SK-N-DZ (cell line): ENCODE results near the gene ITPK1.

ENCODE experiments used
- DNase-seq: peaks from one replicate; pipeline ENCODE4 v3.0.0-alpha.2; 2015; ENCODE audit warnings: low spot score

Gene ITPK1

DNA sequence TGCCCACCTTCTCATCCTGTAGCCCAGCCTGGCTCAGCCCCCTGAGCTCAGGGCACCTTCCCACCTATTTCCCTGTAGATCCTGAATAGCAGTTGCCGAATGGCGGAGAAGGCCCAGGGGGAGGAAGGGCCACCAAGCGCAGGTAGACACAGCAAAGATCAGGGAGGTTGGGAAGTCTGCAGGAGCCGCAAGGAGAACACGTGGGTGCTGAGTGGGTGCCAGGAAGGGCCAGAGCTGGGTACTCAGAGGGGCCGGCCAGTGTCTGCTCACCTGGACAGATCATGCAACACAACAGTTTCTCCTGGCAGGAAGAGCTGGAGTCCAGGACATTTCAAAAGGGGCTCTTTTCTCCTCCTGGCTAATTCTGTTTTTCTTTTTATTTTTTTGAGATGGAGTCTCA, 162.2 kb downstream of the ITPK1 start:
- DNase-seq = no peak

GRCh38 chr14:92952481-92953298, 163.0 kb downstream of the ITPK1 start:
- no peak for DNase-seq

- peak; percentile 45 for DNase-seq
Measured at GRCh38 chr14:92951912-92952471, 163.7 kb downstream of the ITPK1 start.

GRCh38 chr14:92951261-92951660, 164.5 kb downstream of the ITPK1 start:
- no peak for DNase-seq

DNA sequence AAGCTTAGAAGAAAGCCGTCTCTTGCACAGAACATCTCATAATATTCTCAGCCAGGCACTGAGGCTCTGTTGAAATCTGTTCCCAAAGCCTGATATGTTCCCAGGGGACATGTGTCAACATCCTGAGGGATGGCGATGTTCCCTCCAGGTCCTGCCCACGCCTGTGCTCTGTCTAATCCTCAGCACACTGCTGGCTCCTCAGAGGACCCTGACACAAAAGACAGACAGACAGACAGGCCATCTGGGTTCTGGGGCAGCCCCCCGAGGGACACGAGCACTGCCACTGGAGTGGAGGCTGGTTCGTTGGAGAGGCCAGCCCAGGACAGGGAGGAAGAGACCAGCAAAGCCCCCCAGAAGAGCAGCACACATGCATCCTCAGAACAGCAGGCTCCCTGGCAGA, 165.0 kb downstream of the ITPK1 start:
- no peak for DNase-seq

DNA sequence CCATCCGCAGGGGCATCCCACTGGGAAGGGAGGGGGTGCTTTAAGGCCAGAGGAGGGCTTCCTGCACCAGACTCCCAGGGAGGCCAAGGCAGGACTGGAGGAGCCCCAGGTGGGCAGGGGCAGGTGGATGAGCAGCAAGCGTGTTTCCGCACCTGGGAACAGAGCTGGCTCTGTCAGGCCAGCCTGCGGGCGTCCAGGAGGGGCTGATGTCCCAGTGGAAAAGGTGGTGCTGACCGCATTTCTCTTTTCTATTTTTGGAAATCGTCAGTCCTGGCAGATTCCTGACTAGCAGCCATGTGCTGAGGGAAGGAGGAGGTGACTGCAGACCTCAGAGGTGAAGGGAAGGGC, 165.6 kb downstream of the ITPK1 start:
- DNase-seq = no peak

- DNase-seq = no peak
Measured at GRCh38 chr14:92949496-92950192, 166.1 kb downstream of the ITPK1 start.

DNA sequence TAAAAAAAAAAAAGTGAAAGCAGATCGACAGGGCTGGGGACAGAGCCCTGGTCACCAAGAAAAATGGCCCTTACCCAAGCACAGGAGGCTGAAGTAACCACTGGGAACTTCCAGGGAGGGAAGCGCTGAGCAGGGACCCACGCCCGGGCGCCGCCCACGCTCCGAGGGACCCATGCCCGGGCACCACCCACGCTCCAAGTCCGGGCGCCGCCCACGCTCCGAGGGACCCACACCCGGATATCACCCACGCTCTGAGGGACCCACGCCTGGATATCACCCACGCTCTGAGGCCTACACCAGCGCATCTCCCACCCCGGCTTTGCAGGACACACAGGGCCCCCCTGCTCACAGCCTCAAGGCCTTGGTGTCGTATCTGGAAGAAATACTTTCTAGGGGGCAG, 167.1 kb downstream of the ITPK1 start:
- no peak for DNase-seq

DNA sequence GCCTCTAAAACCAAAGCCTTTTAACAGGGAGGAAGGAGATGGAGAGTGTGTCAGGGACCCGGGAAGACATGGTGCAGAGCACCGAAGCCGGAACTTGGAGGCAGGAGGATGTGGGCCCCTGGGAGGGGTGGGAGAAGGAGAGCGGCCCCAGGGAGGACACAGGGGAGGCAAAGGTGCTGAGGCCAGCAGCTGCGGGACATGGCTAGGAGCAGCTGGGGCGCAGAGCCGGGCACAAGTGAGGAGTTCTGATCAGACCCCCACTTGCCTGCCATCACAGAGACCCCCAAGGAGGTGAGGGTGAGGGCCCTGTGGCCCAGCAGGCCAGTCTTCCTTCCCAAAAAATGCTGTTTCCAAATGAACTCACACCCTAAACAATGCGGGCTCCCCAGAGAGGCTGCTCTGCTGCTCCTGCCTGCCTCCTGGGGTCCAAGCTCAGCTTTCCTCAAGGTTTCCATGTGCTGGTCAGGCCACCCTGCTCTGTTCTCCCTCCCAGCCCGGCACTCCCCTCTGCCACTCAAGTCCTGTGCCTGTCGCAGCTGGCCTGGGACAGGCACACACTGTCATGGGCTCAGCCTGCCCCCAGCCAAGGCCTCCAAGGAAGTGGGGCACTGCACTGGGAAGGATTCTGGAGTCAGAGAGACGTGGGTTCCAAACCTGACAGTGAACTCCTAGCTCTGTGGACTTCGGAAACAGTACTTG, 168.7 kb downstream of the ITPK1 start:
- no peak for DNase-seq

GRCh38 chr14:92945959-92946846, 169.5 kb downstream of the ITPK1 start:
- DNase-seq = no peak

DNA sequence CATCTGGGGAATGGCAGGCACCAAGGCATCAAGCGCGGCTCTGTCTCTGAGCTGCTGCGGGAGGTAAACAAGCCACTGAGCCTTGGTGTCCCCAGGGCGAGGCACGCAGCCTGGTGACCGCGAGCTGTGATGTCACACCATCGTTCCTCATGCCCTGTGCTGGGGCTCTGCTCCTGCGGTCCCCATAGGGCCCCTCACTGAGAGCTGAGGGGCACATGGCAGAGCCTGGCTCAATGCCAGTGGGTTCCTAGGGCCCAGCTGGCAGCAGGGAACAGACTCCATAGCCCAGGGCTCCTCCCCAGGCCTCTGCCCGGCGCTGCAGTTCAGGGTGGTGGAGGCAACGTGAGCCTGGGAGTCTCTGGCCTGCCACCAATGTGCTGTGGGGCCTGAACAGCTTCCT, 170.2 kb downstream of the ITPK1 start:
- DNase-seq = no peak

GRCh38 chr14:92944976-92945375, 170.7 kb downstream of the ITPK1 start:
- peak; percentile 63 for DNase-seq

- no peak for DNase-seq
Measured at GRCh38 chr14:92943855-92944570, 171.7 kb downstream of the ITPK1 start.

- DNase-seq = no peak
Measured at GRCh38 chr14:92942976-92943710, 172.6 kb downstream of the ITPK1 start.

DNA sequence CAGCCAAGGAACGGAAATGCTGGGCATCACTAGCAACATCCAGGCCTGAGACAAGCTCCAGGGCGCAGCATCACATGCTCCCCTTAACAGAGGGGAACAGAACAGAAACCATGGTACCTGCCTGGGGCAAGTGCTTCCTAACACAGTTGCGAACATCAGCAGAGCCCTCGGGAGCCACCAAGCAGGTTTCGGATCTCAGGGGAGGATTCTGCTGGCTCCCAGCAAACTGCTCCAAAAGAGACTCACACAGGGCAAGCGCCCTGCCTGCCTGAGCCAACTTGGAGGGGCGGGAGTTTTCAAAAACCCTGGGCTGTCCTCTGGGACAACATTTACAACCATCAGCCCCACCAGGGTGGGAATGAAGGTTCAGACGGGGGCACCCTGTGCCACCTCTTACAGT, 173.1 kb downstream of the ITPK1 start:
- DNase-seq = no peak

DNA sequence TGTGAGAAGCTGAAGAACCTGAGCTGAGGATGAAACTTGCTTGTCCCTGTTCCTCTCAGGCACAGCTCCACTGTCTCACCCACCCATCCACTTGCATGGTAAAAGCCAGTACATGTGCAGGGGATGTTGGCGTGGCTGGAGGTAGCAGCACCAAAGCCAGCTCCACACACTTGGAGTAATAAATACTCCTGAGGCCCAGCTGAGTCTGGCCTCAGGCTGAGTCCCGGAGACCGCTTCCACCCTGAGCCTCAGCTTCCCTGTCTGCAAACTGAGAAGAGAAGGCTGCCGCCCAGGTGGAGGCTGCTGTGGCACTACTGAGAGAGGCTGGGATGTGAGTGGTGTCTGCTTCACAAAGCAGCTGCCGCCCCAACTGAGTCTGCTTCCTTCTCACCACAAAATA, 173.6 kb downstream of the ITPK1 start:
- DNase-seq = no peak

GRCh38 chr14:92941531-92941930, 174.2 kb downstream of the ITPK1 start:
- DNase-seq = no peak

DNA sequence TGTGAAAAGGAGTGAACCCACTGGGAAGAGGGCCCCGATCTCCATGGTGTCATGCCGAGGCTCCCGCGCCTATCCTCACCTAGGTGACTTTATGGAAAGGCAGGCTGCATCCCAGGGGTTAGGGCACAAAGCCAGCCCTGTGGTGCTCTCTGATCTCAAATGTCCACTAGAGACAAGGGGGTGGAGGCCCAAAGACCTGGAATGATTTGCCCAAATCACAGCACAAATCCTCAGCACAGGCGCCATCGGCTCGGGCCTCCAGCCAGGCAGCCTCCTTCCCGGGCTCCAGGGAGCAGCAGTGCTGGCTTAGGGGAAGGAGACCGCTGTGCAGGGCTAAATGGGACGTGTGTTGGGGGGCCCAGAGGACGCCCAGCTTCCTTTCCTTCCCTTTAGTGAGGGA, 175.2 kb downstream of the ITPK1 start:
- no peak for DNase-seq

GRCh38 chr14:92939699-92940098, 176.0 kb downstream of the ITPK1 start:
- DNase-seq = no peak
